ENCODE data around the gene B3GAT1.

- TF ChIP-seq CTCF (IDR thresholded peaks at IDR 0.05), result no peak
- TF ChIP-seq, protein P1, sequence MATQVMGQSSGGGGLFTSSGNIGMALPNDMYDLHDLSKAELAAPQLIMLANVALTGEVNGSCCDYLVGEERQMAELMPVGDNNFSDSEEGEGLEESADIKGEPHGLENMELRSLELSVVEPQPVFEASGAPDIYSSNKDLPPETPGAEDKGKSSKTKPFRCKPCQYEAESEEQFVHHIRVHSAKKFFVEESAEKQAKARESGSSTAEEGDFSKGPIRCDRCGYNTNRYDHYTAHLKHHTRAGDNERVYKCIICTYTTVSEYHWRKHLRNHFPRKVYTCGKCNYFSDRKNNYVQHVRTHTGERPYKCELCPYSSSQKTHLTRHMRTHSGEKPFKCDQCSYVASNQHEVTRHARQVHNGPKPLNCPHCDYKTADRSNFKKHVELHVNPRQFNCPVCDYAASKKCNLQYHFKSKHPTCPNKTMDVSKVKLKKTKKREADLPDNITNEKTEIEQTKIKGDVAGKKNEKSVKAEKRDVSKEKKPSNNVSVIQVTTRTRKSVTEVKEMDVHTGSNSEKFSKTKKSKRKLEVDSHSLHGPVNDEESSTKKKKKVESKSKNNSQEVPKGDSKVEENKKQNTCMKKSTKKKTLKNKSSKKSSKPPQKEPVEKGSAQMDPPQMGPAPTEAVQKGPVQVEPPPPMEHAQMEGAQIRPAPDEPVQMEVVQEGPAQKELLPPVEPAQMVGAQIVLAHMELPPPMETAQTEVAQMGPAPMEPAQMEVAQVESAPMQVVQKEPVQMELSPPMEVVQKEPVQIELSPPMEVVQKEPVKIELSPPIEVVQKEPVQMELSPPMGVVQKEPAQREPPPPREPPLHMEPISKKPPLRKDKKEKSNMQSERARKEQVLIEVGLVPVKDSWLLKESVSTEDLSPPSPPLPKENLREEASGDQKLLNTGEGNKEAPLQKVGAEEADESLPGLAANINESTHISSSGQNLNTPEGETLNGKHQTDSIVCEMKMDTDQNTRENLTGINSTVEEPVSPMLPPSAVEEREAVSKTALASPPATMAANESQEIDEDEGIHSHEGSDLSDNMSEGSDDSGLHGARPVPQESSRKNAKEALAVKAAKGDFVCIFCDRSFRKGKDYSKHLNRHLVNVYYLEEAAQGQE (IDR thresholded peaks at IDR 0.05; ENCODE audit: insufficient read depth in 1 of 2, low read depth in 2 of 2, low read length in 1 of 2), result no peak
Measured at GRCh38 chr11:134371436-134372185, 40.4 kb downstream of the B3GAT1 start.
